Heart left ventricle (tissue), 16 donors: ENCODE measurements around the gene NCOA5. TPM values are rescaled to one million over a fixed set of nuclear protein-coding genes. Genes with fewer than 3 reads are reported as not detected.

Experiments used
- ATAC-seq, 4 donors: fragments of 200-7000 bp; cut with Tn5 transposase; one replicate each; pipeline ENCODE4 v1.9.1; 2020 to 2022; ENCODE audit warnings: moderate library complexity in 4 of 4, mild to moderate bottlenecking in 3 of 4, moderate number of reproducible peaks in 1 of 4
- DNase-seq, 5 donors: peaks; one replicate each; pipeline ENCODE4 v3.0.0-alpha.2; 2020
- H3K27ac ChIP-seq, 12 donors: fragments of 200-600 bp; sonication (generic) in 4 of 12; one replicate each; pipeline versions ENCODE4 v1.5.0 to v1.8.0; 2016 to 2022; ENCODE audit warnings: mild to moderate bottlenecking in 2 of 12
- H3K27me3 ChIP-seq, 9 donors: fragments of 200-600 bp; sonication (generic) in 2 of 9; one replicate each; pipeline versions ENCODE4 v1.5.1 to v1.8.0; 2016 to 2022; ENCODE audit warnings: mild to moderate bottlenecking in 3 of 9
- H3K36me3 ChIP-seq, 9 donors: fragments of 200-600 bp; sonication (generic) in 2 of 9; one replicate each; pipeline versions ENCODE4 v1.5.0 to v1.8.0; 2018 to 2022; ENCODE audit warnings: mild to moderate bottlenecking in 2 of 9
- H3K4me1 ChIP-seq, 12 donors: fragments of 200-600 bp; sonication (generic) in 4 of 12; one replicate each; pipeline versions ENCODE4 v1.5.0 to v1.8.0; 2016 to 2022; ENCODE audit warnings: mild to moderate bottlenecking in 3 of 12
- H3K4me3 ChIP-seq, 12 donors: fragments of 200-600 bp; sonication (generic) in 4 of 12; one replicate each; pipeline versions ENCODE4 v1.5.0 to v1.8.0; 2017 to 2022; ENCODE audit warnings: mild to moderate bottlenecking in 9 of 12, moderate library complexity in 4 of 12
- H3K9me3 ChIP-seq, 12 donors: fragments of 200-600 bp; sonication (generic) in 4 of 12; one replicate each; pipeline versions ENCODE4 v1.5.0 to v1.8.0; 2016 to 2022; ENCODE audit warnings: mild to moderate bottlenecking in 1 of 12
- CTCF ChIP-seq, 12 donors: fragments of 200-600 bp; sonication (generic) in 4 of 12; IDR thresholded peaks; one replicate each; pipeline versions ENCODE4 v1.5.0 to v1.8.0; 2018 to 2022; ENCODE audit warnings: antibody characterized with exemption in 12 of 12, mild to moderate bottlenecking in 5 of 12
- POLR2A ChIP-seq, 2 donors: fragments of 450-650 bp; IDR thresholded peaks; one replicate each; pipeline ENCODE4 v1.6.1; 2017; ENCODE audit warnings: antibody characterized with exemption in 2 of 2, mild to moderate bottlenecking in 2 of 2, moderate library complexity in 2 of 2
- WGBS, 4 donors: extraction: QIAGEN DNeasy Blood & Tissue Kit in 2 of 4; methylation state at CpG; one replicate each; pipeline versions ENCODE4 v1.1.5 to v1.1.7; 2013 to 2018; 5-methylcytosine and 5-hydroxymethylcytosine counted together
- intact Hi-C, 10 donors: fragments of 100-400 bp; cut with DNase I; formaldehyde crosslinking; loops; one replicate each; pipeline versions ENCODE4 v1.11.1 to v1.14.2; 2022
- polyA plus RNA-seq, 2 donors: library from polyadenylated mRNA; stranded (reverse); fragments of 200-250 nt; gene quantifications; one replicate each; pipeline ENCODE4 v1.2.3, GENCODE V29; 2013
- total RNA-seq, 9 donors: library from RNA; depleted of rRNA in 2 of 9; stranded (reverse); fragments of >200 nt in 2 of 9; fragmentation: NEBNext Ultra II Directional in 3 of 9; extraction: Animal tissue kit (Norgen Biotek cat#: 25700) in 3 of 9; gene quantifications; one replicate each; pipeline versions ENCODE4 v1.1.0 to v1.2.4, GENCODE V29; 2016 to 2023
- donor health status: ischemic (EF 13 %, LVEDD 7.1; RV severe dilation, severe dysfunction).
- donor health status: healthy with polysubstance abuse.
- donor health status: DM: no; HTN: yes; CAD: no.
- donor health status: DM: no; HTN: no; CAD: no.
- donor health status: ischemic (EF 25% LVEDD 6.9; RV normal size, moderate dysfunction).
- donor health status: ischemic (EF 25% LVEDD 5.7; RV mildly dilated, moderate dysfunction).
- donor health status: healthy.
- donor health status: DM: yes; HTN: yes; CAD: no.
- donor health status: ischemic (EF 35%, LVEDD 5.7; RV mildly dilated, moderate dysfunction).
- donor health status: nonischemic (EF 11% LVEDD 7.7; RV severe dilation, severe dysfunction).
- donor health status: DM: yes; HTN: yes; CAD: no.
- donor health status: PGD.
- donor health status: ischemic (EF 29% LVEDD 5.4; RV normal size, mild dysfunction).
- donor health status: nonischemic (EF 23%, LVEDD 6.1; RV moderate dilation, normal function).

NCOA5 gene
- total and polyA plus RNA-seq, 11 donors = 5.7 to 17.4 (median 12.3) TPM

- Histone ChIP-seq H3K27ac (no peak overlapping the region), H3K36me3 (peaks cover 0 to 33% (median 25%) of the 10 kb centered on the region in 9 donors), H3K4me1 (peaks cover 0 to 52% (median 28%) of the 10 kb centered on the region in 12 donors), H3K4me3 (peak overlapping the region in 11 of 12 donors; percentile 3 to 50 (median 34)), H3K27me3 (peaks cover 0 to 54% (median 21%) of the 10 kb centered on the region in 9 donors), H3K9me3 (no peaks in the 10 kb centered on the region)
- peak in 4 of 5 donors; percentile 38 to 82 (median 55) for DNase-seq
- TF ChIP-seq CTCF (IDR thresholded peaks at IDR 0.05) = peak in 9 of 12 donors; percentile 9 to 44 (median 20)
- TF ChIP-seq POLR2A (IDR thresholded peaks at IDR 0.05) = no peak
- 3 to 8% (median 4%) methylated on average over 36 to 66 of the region's 66 CpGs for WGBS, 4 donors
- ATAC-seq = peak in 3 of 4 donors; percentile 33 to 55 (median 55)
- intact Hi-C loops = no loop called here
These were observed 31.7 kb downstream of the NCOA5 start for GRCh38 chr20:46057856-46058598.

GRCh38 chr20:46056970-46057855, 32.5 kb downstream of the NCOA5 start:
- DNase-seq = peak; percentile 51 to 71 (median 54)
- peaks cover 0 to 25% (median 17%) of the 10 kb centered on the region in 9 donors for H3K36me3 ChIP-seq
- TF ChIP-seq POLR2A (IDR thresholded peaks at IDR 0.05) = no peak
- no peak for TF ChIP-seq CTCF (IDR thresholded peaks at IDR 0.05)
- no peaks in the 10 kb centered on the region for H3K9me3 ChIP-seq
- H3K27ac ChIP-seq = no peak overlapping the region
- H3K4me1 ChIP-seq = peaks cover 0 to 51% (median 28%) of the 10 kb centered on the region in 12 donors
- 13 to 23% (median 17%) methylated on average over 47 to 65 of the region's 65 CpGs for WGBS, 4 donors
- ATAC-seq = peak in 2 of 4 donors; percentile 27 to 57
- peak overlapping the region in 10 of 12 donors; percentile 3 to 50 (median 36) for H3K4me3 ChIP-seq
- H3K27me3 ChIP-seq = peaks cover 0 to 61% (median 21%) of the 10 kb centered on the region in 9 donors
- intact Hi-C loops = no loop called here

DNA sequence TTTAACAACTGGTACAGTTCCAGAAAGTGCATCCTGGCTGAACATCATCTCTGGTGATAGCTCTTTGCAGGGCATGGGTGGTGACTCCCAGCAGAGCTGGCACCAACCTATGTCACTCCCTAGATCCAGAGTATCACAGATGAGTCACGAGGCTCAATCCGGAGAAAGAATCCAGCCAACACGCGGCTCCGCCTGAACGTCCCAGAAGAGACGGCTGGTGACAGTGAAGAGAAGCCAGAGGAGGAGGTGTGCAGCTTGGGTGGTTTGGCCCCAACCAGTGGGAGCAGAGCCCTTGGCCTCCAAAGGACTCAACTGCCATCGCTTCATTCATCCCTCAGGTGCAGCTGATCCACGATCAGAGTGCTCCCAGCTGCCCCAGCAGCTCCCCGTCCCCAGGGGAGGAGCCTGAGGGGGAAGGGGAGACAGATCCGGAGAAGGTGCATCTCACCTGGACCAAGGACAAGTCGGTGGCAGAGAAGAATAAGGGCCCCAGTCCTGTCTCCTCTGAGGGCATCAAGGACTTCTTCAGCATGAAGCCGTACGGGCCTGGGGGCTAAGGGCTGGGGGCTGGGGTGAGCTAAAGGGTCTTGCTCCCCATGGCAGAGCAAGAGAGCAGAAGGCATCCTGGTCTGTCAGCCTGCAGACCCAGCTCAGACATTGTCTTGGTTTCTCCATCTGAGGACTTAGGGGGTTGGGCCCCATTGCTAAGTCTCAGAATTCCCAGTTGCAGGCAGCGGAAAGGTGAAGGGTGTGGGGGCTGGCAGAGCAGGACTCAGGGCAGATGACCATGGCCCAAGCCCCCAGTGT, 33.5 kb downstream of the NCOA5 start:
- DNase-seq (no peak), ATAC-seq (no peak)
- intact Hi-C loops = no loop called here
- peaks cover 0 to 41% (median 26%) of the 10 kb centered on the region in 12 donors for H3K4me1 ChIP-seq
- peaks cover 0 to 63% (median 21%) of the 10 kb centered on the region in 9 donors for H3K27me3 ChIP-seq
- peaks cover 0 to 15% (median 9%) of the 10 kb centered on the region in 9 donors for H3K36me3 ChIP-seq
- no peak overlapping the region for H3K4me3 ChIP-seq
- WGBS, 4 donors = 74 to 76% (median 75%) methylated on average over 15 of the region's 15 CpGs
- H3K9me3 ChIP-seq = no peaks in the 10 kb centered on the region
- no peak overlapping the region for H3K27ac ChIP-seq
- no peak for TF ChIP-seq POLR2A (IDR thresholded peaks at IDR 0.05)
- TF ChIP-seq CTCF (IDR thresholded peaks at IDR 0.05) = no peak
